IMR-90 (cell line): ENCODE results near the gene PPP1R1C. TPM values are rescaled to one million over a fixed set of nuclear protein-coding genes. Genes with fewer than 3 reads are reported as not detected.

Source experiments
- ATAC-seq: fragments of 200-7000 bp; cut with Tn5 transposase; 2 replicates; pipeline ENCODE4 v1.9.1; 2020; ENCODE audit warnings: low read depth, mild to moderate bottlenecking, moderate library complexity
- BruUV-seq: library from RNA; stranded (reverse); fragments of 400-500 nt; replicated peaks from 2 replicates; lab custom pipeline; 2021; lab: Mats Ljungman, UMichigan
- CTCF ChIA-PET: fragments of 300-600 bp; formaldehyde crosslinking; extraction: SDS; loops from one replicate; lab custom pipeline; 2021; ENCODE audit warnings: antibody characterized with exemption; lab: Yijun Ruan, JAX
- POLR2A ChIA-PET: fragments of 300-600 bp; sonication (Branson Sonifier 250); formaldehyde crosslinking; loops from one replicate; lab custom pipeline; 2022; ENCODE audit warnings: antibody characterized with exemption; ENCODE audit not compliant: unreplicated experiment; lab: Charles Lee
- DNase-seq: peaks from one replicate; pipeline ENCODE4 v3.0.0; 2013
- H2AFZ ChIP-seq: replicated peaks from 2 replicates; pipeline ENCODE3; 2013; ENCODE audit warnings: low read length, mild to moderate bottlenecking; ENCODE audit not compliant: poor library complexity
- H2AK5ac ChIP-seq: 2 replicates; pipeline ENCODE4 v1.6.1; 2013; ENCODE audit warnings: low read depth, low read length, inconsistent platforms
- H2AK9ac ChIP-seq: replicated peaks from 2 replicates; pipeline ENCODE3; 2013; ENCODE audit warnings: mild to moderate bottlenecking, low read depth, low read length, moderate library complexity; ENCODE audit not compliant: poor library complexity
- H2BK120ac ChIP-seq: 2 replicates; pipeline ENCODE4 v1.6.1; 2013; ENCODE audit warnings: low read depth, low read length, inconsistent platforms
- H2BK15ac ChIP-seq: 3 replicates; pipeline ENCODE4 v1.6.1; 2013; ENCODE audit warnings: low read depth, low read length, inconsistent platforms
- H2BK20ac ChIP-seq: 2 replicates; pipeline ENCODE4 v1.6.1; 2013; ENCODE audit warnings: low read depth, mild to moderate bottlenecking, inconsistent platforms, low read length, moderate library complexity
- H2BK5ac ChIP-seq: 2 replicates; pipeline ENCODE4 v1.6.1; 2013; ENCODE audit warnings: mild to moderate bottlenecking, low read depth, low read length, inconsistent platforms; ENCODE audit not compliant: poor library complexity, severe bottlenecking
- H3K14ac ChIP-seq: replicated peaks from 2 replicates; pipeline ENCODE4 v1.6.1; 2013; ENCODE audit warnings: low read depth, low read length, inconsistent platforms
- H3K18ac ChIP-seq: 2 replicates; pipeline ENCODE4 v1.6.1; 2013; ENCODE audit warnings: low read depth, low read length, control low read depth
- H3K23ac ChIP-seq: 2 replicates; pipeline ENCODE4 v1.6.1; 2013; ENCODE audit warnings: low read depth, low read length, inconsistent platforms
- H3K27ac ChIP-seq: 2 replicates; pipeline ENCODE4 v1.5.1; 2013; ENCODE audit warnings: mild to moderate bottlenecking, control low read depth, low read length; ENCODE audit not compliant: insufficient read depth
- H3K27me3 ChIP-seq: 2 replicates; pipeline ENCODE4 v1.6.1; 2013; ENCODE audit warnings: low read length; ENCODE audit not compliant: control insufficient read depth, insufficient read depth
- H3K36me3 ChIP-seq: 2 replicates; pipeline ENCODE4 v1.6.1; 2013; ENCODE audit warnings: low read length, mixed read lengths; ENCODE audit not compliant: control insufficient read depth, insufficient read depth
- H3K4ac ChIP-seq: 2 replicates; pipeline ENCODE4 v1.6.1; 2013; ENCODE audit warnings: low read depth, low read length, inconsistent platforms
- H3K4me1 ChIP-seq: 2 replicates; pipeline ENCODE4 v1.6.1; 2013; ENCODE audit warnings: low read length, mixed read lengths; ENCODE audit not compliant: control insufficient read depth, insufficient read depth
- H3K4me2 ChIP-seq: 2 replicates; pipeline ENCODE4 v1.6.1; 2013; ENCODE audit warnings: low read depth, mild to moderate bottlenecking, control low read depth, low read length, moderate library complexity
- H3K4me3 ChIP-seq: 2 replicates; pipeline ENCODE4 v1.5.1; 2013; ENCODE audit warnings: low read depth, mild to moderate bottlenecking, control low read depth, low read length, moderate library complexity; ENCODE audit not compliant: insufficient read depth
- H3K56ac ChIP-seq: 2 replicates; pipeline ENCODE4 v1.6.1; 2013; ENCODE audit warnings: low read length, inconsistent platforms; ENCODE audit not compliant: insufficient read depth; ENCODE audit errors: extremely low read depth
- H3K79me1 ChIP-seq, 2 experiments: 2 replicates each; pipeline ENCODE4 v1.6.1; 2013; ENCODE audit warnings: low read length in 2 of 2, inconsistent platforms in 1 of 2, low read depth in 1 of 2
- H3K9ac ChIP-seq: 2 replicates; pipeline ENCODE4 v1.6.1; 2013; ENCODE audit warnings: low read depth, low read length, control low read depth
- H3K9me1 ChIP-seq: 2 replicates; pipeline ENCODE4 v1.6.1; 2013; ENCODE audit warnings: low read length, inconsistent platforms; ENCODE audit not compliant: insufficient read depth
- H3K9me3 ChIP-seq: 2 replicates; pipeline ENCODE4 v1.6.1; 2013; ENCODE audit warnings: low read length; ENCODE audit not compliant: control insufficient read depth, insufficient read depth
- H4K20me1 ChIP-seq: 2 replicates; pipeline ENCODE4 v1.6.1; 2013; ENCODE audit warnings: low read length, inconsistent platforms; ENCODE audit not compliant: insufficient read depth
- H4K5ac ChIP-seq: 2 replicates; pipeline ENCODE4 v1.6.1; 2013; ENCODE audit warnings: mild to moderate bottlenecking, low read depth, low read length, control low read depth
- H4K8ac ChIP-seq, 2 experiments: 2 replicates each; pipeline ENCODE4 v1.6.1; 2013; ENCODE audit warnings: low read depth in 2 of 2, low read length in 2 of 2, control low read depth in 1 of 2, inconsistent platforms in 1 of 2
- H4K91ac ChIP-seq: 2 replicates; pipeline ENCODE4 v1.6.1; 2013; ENCODE audit warnings: low read depth, low read length, inconsistent platforms; ENCODE audit not compliant: insufficient read depth
- CEBPB ChIP-seq: IDR thresholded peaks from 2 replicates; pipeline ENCODE4 v1.6.1; 2012; ENCODE audit warnings: low read depth, low read length, improper control_type of control experiment
- MXI1 ChIP-seq: IDR thresholded peaks from 2 replicates; pipeline ENCODE4 v1.6.1; 2012; ENCODE audit warnings: low read depth, mild to moderate bottlenecking, low read length, moderate library complexity, borderline replicate concordance
- NFE2L2 ChIP-seq: fragments of 150-350 bp; IDR thresholded peaks from 2 replicates; pipeline ENCODE4 v1.6.1; 2016; ENCODE audit warnings: low read depth, mild to moderate bottlenecking, low read length
- RAD21 ChIP-seq: IDR thresholded peaks from 2 replicates; pipeline ENCODE4 v1.6.1; 2012; ENCODE audit warnings: low read length, improper control_type of control experiment
- RFX5 ChIP-seq: IDR thresholded peaks from 2 replicates; pipeline ENCODE4 v1.8.0; 2012; ENCODE audit warnings: low read depth, mild to moderate bottlenecking, low read length, moderate library complexity
- WGBS, 2 experiments: methylation state at CpG; one replicate each; pipeline versions ENCODE4 v1.1.5 to v1.1.7; 2013; ENCODE audit warnings: missing lambda C conversion rate in 2 of 2; ENCODE audit not compliant: insufficient read length in 1 of 2; ENCODE audit errors: extremely low coverage in 2 of 2; 5-methylcytosine and 5-hydroxymethylcytosine counted together
- dilution Hi-C: fragments of 300-500 bp; cut with HindIII; formaldehyde crosslinking; loops from one replicate; pipeline ENCODE4 v1.14.3; 2018; ENCODE audit warnings: low sequenced_read_pairs; ENCODE audit not compliant: unreplicated experiment
- in situ Hi-C: fragments of 300-500 bp; cut with MboI; formaldehyde crosslinking; loops from 3 replicates; pipeline ENCODE4 v1.14.3; 2019; ENCODE audit warnings: low sequenced_read_pairs, inconsistent platforms, mixed read lengths
- intact Hi-C: fragments of 100-400 bp; cut with micrococcal nuclease; formaldehyde crosslinking; loops from 2 replicates; pipeline ENCODE4 v1.10.0; 2022
- polyA plus RNA-seq, 3 experiments: library from polyadenylated mRNA; depleted of rRNA; stranded (reverse); fragments of >200 nt; gene quantifications; 2 replicates each; pipeline ENCODE4 v1.2.3, GENCODE V29; 2012; ENCODE audit warnings: low replicate concordance in 1 of 3
- total RNA-seq: library from RNA; depleted of rRNA; stranded (reverse); fragments of >200 nt; gene quantifications from 2 replicates; pipeline ENCODE4 v1.2.3, GENCODE V29; 2012
- TF ChIP-seq, protein P1 (sequence below): fragments of 150-350 bp; IDR thresholded peaks from 2 replicates; pipeline ENCODE4 v1.6.1; 2016; ENCODE audit warnings: low read depth, mild to moderate bottlenecking, low read length, moderate library complexity, borderline replicate concordance
- TF ChIP-seq, protein P2 (sequence below): fragments of 150-350 bp; IDR thresholded peaks from 2 replicates; pipeline ENCODE4 v1.6.1; 2017; ENCODE audit warnings: mild to moderate bottlenecking, antibody characterized with exemption, low read length, low read depth
- TF ChIP-seq, protein P3 (sequence below): conservative IDR thresholded peaks from 2 replicates; pipeline ENCODE4 v1.5.1; 2012; ENCODE audit warnings: mild to moderate bottlenecking, low read depth, low read length, improper control_type of control experiment

PPP1R1C gene
- total and polyA plus RNA-seq, 2 of the 4 experiments (the other 2 are of a cell fraction): 0.10 to 0.36 TPM

DNA sequence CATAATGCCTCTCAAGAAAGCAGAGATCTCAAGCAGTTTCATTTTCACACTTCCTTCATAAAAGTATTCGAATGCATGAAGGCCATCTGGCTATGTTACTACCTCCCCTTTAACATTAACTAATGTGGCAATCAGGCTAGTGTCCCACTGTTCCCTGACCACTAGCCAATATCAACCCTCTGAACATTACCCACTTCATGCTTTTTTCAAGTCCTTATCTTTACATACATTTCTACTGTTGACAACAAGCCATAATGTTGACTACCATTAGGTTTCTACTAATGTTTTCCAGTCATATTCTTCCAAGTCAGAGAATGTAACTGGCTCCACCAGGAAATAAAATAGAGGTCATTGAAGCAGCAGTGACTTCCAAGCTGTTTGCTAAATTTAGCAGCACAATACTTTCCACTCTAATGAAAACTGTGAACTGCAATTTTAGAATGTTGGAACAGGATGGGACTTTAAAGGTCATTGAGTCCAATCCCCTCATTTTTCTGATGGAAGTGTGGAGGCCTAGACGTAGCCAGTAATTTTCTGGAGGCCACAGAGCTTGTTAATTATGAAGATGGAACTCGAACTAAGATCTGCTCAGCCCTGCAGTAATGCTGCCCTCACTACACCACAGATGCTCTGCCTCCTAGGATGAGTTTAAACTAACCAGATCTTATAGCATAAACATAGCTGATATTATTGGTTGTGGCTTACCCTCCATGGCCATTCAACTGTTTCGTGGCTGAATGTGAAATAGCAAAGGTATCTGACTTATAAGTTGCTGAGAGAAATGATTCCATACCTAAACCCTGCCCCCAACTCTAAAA lies 630 bp upstream of the PPP1R1C start (continued):
- TF ChIP-seq, protein P1, sequence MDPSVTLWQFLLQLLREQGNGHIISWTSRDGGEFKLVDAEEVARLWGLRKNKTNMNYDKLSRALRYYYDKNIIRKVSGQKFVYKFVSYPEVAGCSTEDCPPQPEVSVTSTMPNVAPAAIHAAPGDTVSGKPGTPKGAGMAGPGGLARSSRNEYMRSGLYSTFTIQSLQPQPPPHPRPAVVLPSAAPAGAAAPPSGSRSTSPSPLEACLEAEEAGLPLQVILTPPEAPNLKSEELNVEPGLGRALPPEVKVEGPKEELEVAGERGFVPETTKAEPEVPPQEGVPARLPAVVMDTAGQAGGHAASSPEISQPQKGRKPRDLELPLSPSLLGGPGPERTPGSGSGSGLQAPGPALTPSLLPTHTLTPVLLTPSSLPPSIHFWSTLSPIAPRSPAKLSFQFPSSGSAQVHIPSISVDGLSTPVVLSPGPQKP: no peak

DNA sequence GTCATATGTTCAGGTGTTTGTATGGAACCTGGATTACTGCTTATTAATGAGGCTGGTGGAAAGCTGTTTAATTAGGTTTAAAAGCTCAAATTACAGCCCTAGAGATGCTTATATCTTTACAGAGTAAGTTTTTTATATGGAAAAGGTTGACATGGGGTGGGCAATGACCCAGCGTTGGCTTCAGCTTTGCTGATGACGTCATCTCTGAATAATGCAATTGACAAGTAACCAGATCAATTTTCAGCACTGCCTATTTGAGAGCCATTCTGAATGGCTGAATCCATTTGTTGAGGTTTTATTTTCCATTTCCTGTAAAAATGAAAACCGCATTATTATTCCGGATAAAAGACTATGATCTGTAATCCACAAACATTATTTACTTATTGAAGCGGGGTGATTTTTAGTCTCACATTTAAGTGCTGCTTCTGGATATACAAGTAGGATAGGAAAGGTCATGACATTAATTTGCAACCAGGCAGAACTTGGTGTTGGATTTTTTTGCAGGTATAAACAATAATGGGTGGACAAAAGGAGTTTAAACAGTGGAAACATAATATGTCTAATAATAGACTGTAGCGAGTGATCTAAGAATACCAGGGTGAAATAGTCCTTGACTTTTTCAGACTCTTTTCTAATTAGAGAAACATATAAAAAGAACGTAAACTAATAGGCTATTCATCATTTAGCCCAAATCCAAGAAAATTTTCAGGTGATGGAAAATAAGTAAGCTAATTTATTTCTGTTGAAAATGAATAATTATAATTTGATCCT lies 2.7 kb downstream of the PPP1R1C start:
- Histone ChIP-seq H3K23ac (no peak overlapping the region), H2BK20ac (no peak overlapping the region), H2AK9ac (no peak overlapping the region), H3K4ac (no peak overlapping the region), H3K9ac (no peak overlapping the region), H2BK120ac (no peak overlapping the region), H4K5ac (no peak overlapping the region), H3K4me1 (peaks cover 2% of the 10 kb centered on the region; the same call in 1 of the 2 replicates), H4K91ac (no peak overlapping the region), H3K4me3 (no peak overlapping the region), H4K20me1 (no peaks in the 10 kb centered on the region), H2AK5ac (no peak overlapping the region), H3K14ac (no peak overlapping the region), H3K56ac (no peak overlapping the region), H3K36me3 (no peaks in the 10 kb centered on the region), H3K4me2 (no peak overlapping the region), H3K18ac (no peak overlapping the region), H2AFZ (no peak overlapping the region), H4K8ac (no peak overlapping the region), H3K9me1 (peaks cover 5% of the 10 kb centered on the region; the same call in 1 of the 2 replicates), H3K27ac (no peak overlapping the region), H3K27me3 (no peaks in the 10 kb centered on the region), H3K9me3 (no peaks in the 10 kb centered on the region), H2BK5ac (no peak overlapping the region), H3K79me1 (no peaks in the 10 kb centered on the region), H2BK15ac (no peak overlapping the region)
- DNase-seq: no peak
- no peak for TF ChIP-seq RAD21
- no peak for TF ChIP-seq RFX5
- TF ChIP-seq, protein P2, sequence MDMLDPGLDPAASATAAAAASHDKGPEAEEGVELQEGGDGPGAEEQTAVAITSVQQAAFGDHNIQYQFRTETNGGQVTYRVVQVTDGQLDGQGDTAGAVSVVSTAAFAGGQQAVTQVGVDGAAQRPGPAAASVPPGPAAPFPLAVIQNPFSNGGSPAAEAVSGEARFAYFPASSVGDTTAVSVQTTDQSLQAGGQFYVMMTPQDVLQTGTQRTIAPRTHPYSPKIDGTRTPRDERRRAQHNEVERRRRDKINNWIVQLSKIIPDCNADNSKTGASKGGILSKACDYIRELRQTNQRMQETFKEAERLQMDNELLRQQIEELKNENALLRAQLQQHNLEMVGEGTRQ: no peak
- no peak for TF ChIP-seq MXI1
- TF ChIP-seq, protein P3, sequence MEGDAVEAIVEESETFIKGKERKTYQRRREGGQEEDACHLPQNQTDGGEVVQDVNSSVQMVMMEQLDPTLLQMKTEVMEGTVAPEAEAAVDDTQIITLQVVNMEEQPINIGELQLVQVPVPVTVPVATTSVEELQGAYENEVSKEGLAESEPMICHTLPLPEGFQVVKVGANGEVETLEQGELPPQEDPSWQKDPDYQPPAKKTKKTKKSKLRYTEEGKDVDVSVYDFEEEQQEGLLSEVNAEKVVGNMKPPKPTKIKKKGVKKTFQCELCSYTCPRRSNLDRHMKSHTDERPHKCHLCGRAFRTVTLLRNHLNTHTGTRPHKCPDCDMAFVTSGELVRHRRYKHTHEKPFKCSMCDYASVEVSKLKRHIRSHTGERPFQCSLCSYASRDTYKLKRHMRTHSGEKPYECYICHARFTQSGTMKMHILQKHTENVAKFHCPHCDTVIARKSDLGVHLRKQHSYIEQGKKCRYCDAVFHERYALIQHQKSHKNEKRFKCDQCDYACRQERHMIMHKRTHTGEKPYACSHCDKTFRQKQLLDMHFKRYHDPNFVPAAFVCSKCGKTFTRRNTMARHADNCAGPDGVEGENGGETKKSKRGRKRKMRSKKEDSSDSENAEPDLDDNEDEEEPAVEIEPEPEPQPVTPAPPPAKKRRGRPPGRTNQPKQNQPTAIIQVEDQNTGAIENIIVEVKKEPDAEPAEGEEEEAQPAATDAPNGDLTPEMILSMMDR: no peak
- TF ChIP-seq CEBPB: no peak
- TF ChIP-seq NFE2L2: no peak
- BruUV-seq: no TSS peak
- dilution Hi-C loops (no loop called here), intact Hi-C loops (no loop called here), in situ Hi-C loops (no loop called here)
- ATAC-seq: no peak
- POLR2A ChIA-PET: no interaction called here
- CTCF ChIA-PET: interaction anchor here (0.8 kb wide), 1 partner anchor 13 kb away, joined by 3 read pairs; no protein-coding TSS in a partner anchor
- WGBS, 2 experiments: no CpG with 5 or more reads among the region's 7 CpGs
